ENCODE measurements around the gene TAF6L. TPM values are rescaled to one million over a fixed set of nuclear protein-coding genes. Genes with fewer than 3 reads are reported as not detected.

The TAF6L gene
- total and polyA plus RNA-seq, 9 of the 15 experiments (the other 6 are each of a cell fraction or from before 2014, with no cell fraction given), result 0.04 to 45.5 (median 20.8) TPM

GRCh38 chr11:62831520-62832335, 60.5 kb downstream of the TAF6L start, which contains the start of gene STX5 (continued):
- TF ChIP-seq PHF8 (IDR thresholded peaks at IDR 0.05; ENCODE audit: borderline replicate concordance, low read length) (peak; percentile 90; the same call in 1 of the 2 replicates), ZBTB43 (CRISPR knock-in tag; IDR thresholded peaks at IDR 0.05) (0 out of 2 replicates have a peak, but pooled peaks have one; percentile 66), VEZF1 (CRISPR knock-in tag; IDR thresholded peaks at IDR 0.05) (peak; percentile 69), POLR2G (IDR thresholded peaks at IDR 0.05; ENCODE audit: low read depth, low read length) (peak; percentile 96), NKRF (IDR thresholded peaks at IDR 0.05; ENCODE audit: borderline replicate concordance) (peak; percentile 62; the same call in 1 of the 2 replicates), FOS (IDR thresholded peaks at IDR 0.05; ENCODE audit: extremely low read depth, insufficient read length) (peak; percentile 95), EP400 (IDR thresholded peaks at IDR 0.05) (peak; percentile 99), POLR2AphosphoS5 (IDR thresholded peaks at IDR 0.05; ENCODE audit: control insufficient read depth, insufficient read depth, low read depth, low read length) (peak; percentile 81), CBX5 (IDR thresholded peaks at IDR 0.05; ENCODE audit: borderline replicate concordance, low read depth) (no peak), KLF13 (tag; IDR thresholded peaks at IDR 0.05; ENCODE audit: borderline replicate concordance, low read depth) (peak; percentile 17; the same call in 1 of the 2 replicates), GATA2 (CRISPR knock-in tag; IDR thresholded peaks at IDR 0.05) (no peak), RFX7 (CRISPR knock-in tag; IDR thresholded peaks at IDR 0.05) (no peak), MCM2 (IDR thresholded peaks at IDR 0.05; ENCODE audit: low read depth) (no peak), ZFX (CRISPR knock-in tag; IDR thresholded peaks at IDR 0.05) (peak; percentile 82), BHLHE40 (IDR thresholded peaks at IDR 0.05; ENCODE audit: low read length) (peak; percentile 43; the same call in 1 of the 2 replicates), E2F6 (IDR thresholded peaks at IDR 0.05; ENCODE audit: borderline replicate concordance in 1 of 2, extremely low read depth in 1 of 2, insufficient read depth in 1 of 2, insufficient read length in 1 of 2, low read depth in 1 of 2, low read length in 1 of 2, poor library complexity in 1 of 2, severe bottlenecking in 1 of 2) (peak in 1 of 2 experiments; percentile 34), TFAP4 (CRISPR knock-in tag; IDR thresholded peaks at IDR 0.05; ENCODE audit: borderline replicate concordance) (peak; percentile 92), ZNF263 (CRISPR knock-in tag; IDR thresholded peaks at IDR 0.05; ENCODE audit: borderline replicate concordance) (peak; percentile 54; the same call in 1 of the 2 replicates)
